Heart left ventricle (tissue), 16 donors: ENCODE measurements around the gene ATP8A1. TPM values are rescaled to one million over a fixed set of nuclear protein-coding genes. Genes with fewer than 3 reads are reported as not detected.

Experiments
- ATAC-seq, 4 donors: fragments of 200-7000 bp; cut with Tn5 transposase; one replicate each; pipeline ENCODE4 v1.9.1; 2020 to 2022; ENCODE audit warnings: moderate library complexity in 4 of 4, mild to moderate bottlenecking in 3 of 4, moderate number of reproducible peaks in 1 of 4
- DNase-seq, 5 donors: peaks; one replicate each; pipeline ENCODE4 v3.0.0-alpha.2; 2020
- H3K27ac ChIP-seq, 12 donors: fragments of 200-600 bp; sonication (generic) in 4 of 12; one replicate each; pipeline versions ENCODE4 v1.5.0 to v1.8.0; 2016 to 2022; ENCODE audit warnings: mild to moderate bottlenecking in 2 of 12
- H3K27me3 ChIP-seq, 9 donors: fragments of 200-600 bp; sonication (generic) in 2 of 9; one replicate each; pipeline versions ENCODE4 v1.5.1 to v1.8.0; 2016 to 2022; ENCODE audit warnings: mild to moderate bottlenecking in 3 of 9
- H3K36me3 ChIP-seq, 9 donors: fragments of 200-600 bp; sonication (generic) in 2 of 9; one replicate each; pipeline versions ENCODE4 v1.5.0 to v1.8.0; 2018 to 2022; ENCODE audit warnings: mild to moderate bottlenecking in 2 of 9
- H3K4me1 ChIP-seq, 12 donors: fragments of 200-600 bp; sonication (generic) in 4 of 12; one replicate each; pipeline versions ENCODE4 v1.5.0 to v1.8.0; 2016 to 2022; ENCODE audit warnings: mild to moderate bottlenecking in 3 of 12
- H3K4me3 ChIP-seq, 12 donors: fragments of 200-600 bp; sonication (generic) in 4 of 12; one replicate each; pipeline versions ENCODE4 v1.5.0 to v1.8.0; 2017 to 2022; ENCODE audit warnings: mild to moderate bottlenecking in 9 of 12, moderate library complexity in 4 of 12
- H3K9me3 ChIP-seq, 12 donors: fragments of 200-600 bp; sonication (generic) in 4 of 12; one replicate each; pipeline versions ENCODE4 v1.5.0 to v1.8.0; 2016 to 2022; ENCODE audit warnings: mild to moderate bottlenecking in 1 of 12
- CTCF ChIP-seq, 12 donors: fragments of 200-600 bp; sonication (generic) in 4 of 12; IDR thresholded peaks; one replicate each; pipeline versions ENCODE4 v1.5.0 to v1.8.0; 2018 to 2022; ENCODE audit warnings: antibody characterized with exemption in 12 of 12, mild to moderate bottlenecking in 5 of 12
- POLR2A ChIP-seq, 2 donors: fragments of 450-650 bp; IDR thresholded peaks; one replicate each; pipeline ENCODE4 v1.6.1; 2017; ENCODE audit warnings: antibody characterized with exemption in 2 of 2, mild to moderate bottlenecking in 2 of 2, moderate library complexity in 2 of 2
- WGBS, 4 donors: extraction: QIAGEN DNeasy Blood & Tissue Kit in 2 of 4; methylation state at CpG; one replicate each; pipeline versions ENCODE4 v1.1.5 to v1.1.7; 2013 to 2018; 5-methylcytosine and 5-hydroxymethylcytosine counted together
- intact Hi-C, 10 donors: fragments of 100-400 bp; cut with DNase I; formaldehyde crosslinking; loops; one replicate each; pipeline versions ENCODE4 v1.11.1 to v1.14.2; 2022
- polyA plus RNA-seq, 2 donors: library from polyadenylated mRNA; stranded (reverse); fragments of 200-250 nt; gene quantifications; one replicate each; pipeline ENCODE4 v1.2.3, GENCODE V29; 2013
- total RNA-seq, 9 donors: library from RNA; depleted of rRNA in 2 of 9; stranded (reverse); fragments of >200 nt in 2 of 9; fragmentation: NEBNext Ultra II Directional in 3 of 9; extraction: Animal tissue kit (Norgen Biotek cat#: 25700) in 3 of 9; gene quantifications; one replicate each; pipeline versions ENCODE4 v1.1.0 to v1.2.4, GENCODE V29; 2016 to 2023
- donor health status: ischemic (EF 13 %, LVEDD 7.1; RV severe dilation, severe dysfunction).
- donor health status: healthy with polysubstance abuse.
- donor health status: DM: no; HTN: yes; CAD: no.
- donor health status: DM: no; HTN: no; CAD: no.
- donor health status: ischemic (EF 25% LVEDD 6.9; RV normal size, moderate dysfunction).
- donor health status: ischemic (EF 25% LVEDD 5.7; RV mildly dilated, moderate dysfunction).
- donor health status: healthy.
- donor health status: DM: yes; HTN: yes; CAD: no.
- donor health status: ischemic (EF 35%, LVEDD 5.7; RV mildly dilated, moderate dysfunction).
- donor health status: nonischemic (EF 11% LVEDD 7.7; RV severe dilation, severe dysfunction).
- donor health status: DM: yes; HTN: yes; CAD: no.
- donor health status: PGD.
- donor health status: ischemic (EF 29% LVEDD 5.4; RV normal size, mild dysfunction).
- donor health status: nonischemic (EF 23%, LVEDD 6.1; RV moderate dilation, normal function).

Gene ATP8A1
- total and polyA plus RNA-seq, 11 donors: 4.6 to 29.7 (median 16.2) TPM

- intact Hi-C loops: loop anchor here in 5 of 10 donors (5.0 to 10.0 kb wide), 3 partner anchors 80 to 97 kb away; partner anchors contain the start of gene ATP8A1 (in 4 of the 5)
- DNase-seq: no peak
- 90 to 93% (median 91%) methylated on average over 4 of the region's 4 CpGs for WGBS, 4 donors
- Histone ChIP-seq H3K4me3 (no peak overlapping the region), H3K9me3 (no peaks in the 10 kb centered on the region), H3K27me3 (no peaks in the 10 kb centered on the region), H3K36me3 (peaks cover 0 to 38% (median 0%) of the 10 kb centered on the region in 9 donors), H3K4me1 (peaks cover 0 to 12% (median 1%) of the 10 kb centered on the region in 12 donors), H3K27ac (no peak overlapping the region)
- ATAC-seq: no peak
- TF ChIP-seq CTCF (IDR thresholded peaks at IDR 0.05) (no peak), POLR2A (IDR thresholded peaks at IDR 0.05) (no peak)
Measured at GRCh38 chr4:42574870-42575430, 82.0 kb downstream of the ATP8A1 start.

- Histone ChIP-seq H3K27ac (no peak overlapping the region), H3K4me1 (peaks cover 0 to 14% (median 1%) of the 10 kb centered on the region in 12 donors), H3K27me3 (no peaks in the 10 kb centered on the region), H3K9me3 (no peaks in the 10 kb centered on the region), H3K36me3 (peaks cover 0 to 28% (median 0%) of the 10 kb centered on the region in 9 donors), H3K4me3 (no peak overlapping the region)
- DNase-seq: no peak
- TF ChIP-seq CTCF (IDR thresholded peaks at IDR 0.05) (no peak), POLR2A (IDR thresholded peaks at IDR 0.05) (no peak)
- whole genome bisulfite sequencing, 4 donors: 86 to 92% (median 91%) methylated on average over 4 of the region's 4 CpGs
- no peak for ATAC-seq
- intact Hi-C loops: loop anchor here in 5 of 10 donors (5.0 to 10.0 kb wide), 3 partner anchors 82 to 99 kb away; partner anchors contain the start of gene ATP8A1 (in 4 of the 5)
Measured at GRCh38 chr4:42573249-42573648, 83.7 kb downstream of the ATP8A1 start.

- intact Hi-C loops: loop anchor here in 7 of 10 donors (1.0 to 10.0 kb wide), 5 partner anchors 85 to 299 kb away; partner anchors contain the start of gene ATP8A1 (in 4 of the 7)
- ATAC-seq: peak; percentile 92 to 99 (median 98)
- Histone ChIP-seq H3K27ac (peak overlapping the region in 5 of 12 donors; percentile 18 to 51 (median 48)), H3K4me3 (no peak overlapping the region), H3K27me3 (no peaks in the 10 kb centered on the region), H3K36me3 (peaks cover 0 to 16% (median 0%) of the 10 kb centered on the region in 9 donors), H3K4me1 (peaks cover 0 to 14% (median 1%) of the 10 kb centered on the region in 12 donors), H3K9me3 (no peaks in the 10 kb centered on the region)
- TF ChIP-seq POLR2A (IDR thresholded peaks at IDR 0.05): no peak
- 47 to 80% (median 66%) methylated on average over 1 of the region's 1 CpG for WGBS, 4 donors
- peak; percentile 67 to 90 (median 78) for DNase-seq
Measured at GRCh38 chr4:42570221-42570620, 86.7 kb downstream of the ATP8A1 start.

- Histone ChIP-seq H3K4me1 (peaks cover 0 to 14% (median 1%) of the 10 kb centered on the region in 12 donors), H3K27me3 (no peaks in the 10 kb centered on the region), H3K9me3 (no peaks in the 10 kb centered on the region), H3K4me3 (no peak overlapping the region), H3K27ac (no peak overlapping the region), H3K36me3 (peaks cover 0 to 2% (median 0%) of the 10 kb centered on the region in 9 donors)
- intact Hi-C loops: loop anchor here (1.0 to 10.0 kb wide), 12 partner anchors 88 to 299 kb away; partner anchors contain the start of gene ATP8A1 (in 3 of the 10)
- peak in 4 of 5 donors; percentile 52 to 64 (median 62) for DNase-seq
- TF ChIP-seq CTCF (IDR thresholded peaks at IDR 0.05) (peak; percentile 61 to 86 (median 77)), POLR2A (IDR thresholded peaks at IDR 0.05) (no peak)
- ATAC-seq: peak in 3 of 4 donors; percentile 79 to 84 (median 81)
- 2 to 6% (median 4%) methylated on average over 4 of the region's 4 CpGs for WGBS, 4 donors
Measured at GRCh38 chr4:42568610-42569207, 88.2 kb downstream of the ATP8A1 start.
